ENCODE measurements around the gene FNTB. TPM values are rescaled to one million over a fixed set of nuclear protein-coding genes. Genes with fewer than 3 reads are reported as not detected.
A peak's percentile ranks its signal among the peaks of the same experiment; 100 is the strongest.

FNTB gene
- total RNA-seq, 1 donor from 2014 or later, result 19.9 TPM

- peaks cover 2% of the 10 kb centered on the region for H3K9me3 Mint-ChIP-seq (ENCODE audit: unreplicated experiment)
- Histone ChIP-seq H3K9ac (ENCODE audit: low read length) (peak within 1 kb of the TSS; percentile 78), H2AFZ (ENCODE audit: low read depth, low read length) (peak within 1 kb of the TSS; percentile 92), H3K27ac (ENCODE audit: low read depth, low read length) (no peak within 1 kb of the TSS), H3K9me3 (ENCODE audit: insufficient read depth, low read depth, low read length) (no peaks in the 10 kb centered on the region), H4K20me1 (ENCODE audit: insufficient read depth, low read length) (peaks cover 30% of the 10 kb centered on the region), H3K4me2 (ENCODE audit: low read length) (peak within 1 kb of the TSS; percentile 93), H3K4me3 (ENCODE audit: insufficient read depth, low read depth, low read length) (peak within 1 kb of the TSS; percentile 61), H3K27me3 (ENCODE audit: insufficient read depth, low read length) (peaks cover 4% of the 10 kb centered on the region), H3K4me1 (ENCODE audit: insufficient read depth, low read length) (peaks cover 19% of the 10 kb centered on the region), H3K36me3 (ENCODE audit: insufficient read depth, low read length) (no peaks in the 10 kb centered on the region), H3K79me2 (ENCODE audit: insufficient read depth, low read length) (peaks cover 4% of the 10 kb centered on the region)
- peaks cover 8% of the 10 kb centered on the region for H3K36me3 Mint-ChIP-seq (ENCODE audit: low read depth, unreplicated experiment)
- no peak for FAIRE-seq
- H3K4me1 Mint-ChIP-seq (ENCODE audit: low read depth, unreplicated experiment), result peaks cover 25% of the 10 kb centered on the region
- TF ChIP-seq EZH2 (IDR thresholded peaks at IDR 0.05; ENCODE audit: insufficient read depth, low read length) (no peak), CTCF (IDR thresholded peaks at IDR 0.05; ENCODE audit: insufficient read depth, low read depth, low read length) (no peak)
- H3K27ac Mint-ChIP-seq (ENCODE audit: unreplicated experiment), result peak within 1 kb of the TSS; percentile 41
- DNase-seq (ENCODE audit: low read depth), result no peak
- H3K27me3 Mint-ChIP-seq (ENCODE audit: low read depth, unreplicated experiment), result peaks cover 3% of the 10 kb centered on the region
- H3K4me3 Mint-ChIP-seq (ENCODE audit: unreplicated experiment), result peak within 1 kb of the TSS; percentile 85
Observed at GRCh38 chr14:64971943-64972791, 14.5 kb upstream of the FNTB start, which contains the start of gene RAB15. RAB15 (minus strand) TSS chr14:64972336; CDS start chr14:64972076, 260 bp downstream.

- Mint-ChIP-seq H3K27ac (ENCODE audit: unreplicated experiment) (no peak overlapping the region), H3K9me3 (ENCODE audit: unreplicated experiment) (no peaks in the 10 kb centered on the region), H3K4me1 (ENCODE audit: low read depth, unreplicated experiment) (peaks cover 25% of the 10 kb centered on the region), H3K4me3 (ENCODE audit: unreplicated experiment) (peak overlapping the region; percentile 85), H3K36me3 (ENCODE audit: low read depth, unreplicated experiment) (peaks cover 4% of the 10 kb centered on the region), H3K27me3 (ENCODE audit: low read depth, unreplicated experiment) (peaks cover 3% of the 10 kb centered on the region)
- H3K27me3 ChIP-seq (ENCODE audit: insufficient read depth, low read length), result peaks cover 5% of the 10 kb centered on the region
- peaks cover 4% of the 10 kb centered on the region for H3K79me2 ChIP-seq (ENCODE audit: insufficient read depth, low read length)
- H3K27ac ChIP-seq (ENCODE audit: low read depth, low read length), result no peak overlapping the region
- H3K4me3 ChIP-seq (ENCODE audit: insufficient read depth, low read depth, low read length), result no peak overlapping the region
- H3K9ac ChIP-seq (ENCODE audit: low read length), result no peak overlapping the region
- H3K4me1 ChIP-seq (ENCODE audit: insufficient read depth, low read length), result peaks cover 19% of the 10 kb centered on the region
- DNase-seq (ENCODE audit: low read depth) (no peak), FAIRE-seq (no peak)
- H3K9me3 ChIP-seq (ENCODE audit: insufficient read depth, low read depth, low read length), result no peaks in the 10 kb centered on the region
- peak overlapping the region; percentile 93 for H3K4me2 ChIP-seq (ENCODE audit: low read length)
- peak overlapping the region; percentile 92 for H2AFZ ChIP-seq (ENCODE audit: low read depth, low read length)
- peaks cover 28% of the 10 kb centered on the region for H4K20me1 ChIP-seq (ENCODE audit: insufficient read depth, low read length)
- TF ChIP-seq EZH2 (IDR thresholded peaks at IDR 0.05; ENCODE audit: insufficient read depth, low read length) (no peak), CTCF (IDR thresholded peaks at IDR 0.05; ENCODE audit: insufficient read depth, low read depth, low read length) (no peak)
- H3K36me3 ChIP-seq (ENCODE audit: insufficient read depth, low read length), result no peaks in the 10 kb centered on the region
Observed at GRCh38 chr14:64973026-64973442, 13.7 kb upstream of the FNTB start.

GRCh38 chr14:64973826-64974225 lies 12.9 kb upstream of the FNTB start:
- Histone ChIP-seq H3K27me3 (ENCODE audit: insufficient read depth, low read length) (peaks cover 7% of the 10 kb centered on the region), H3K79me2 (ENCODE audit: insufficient read depth, low read length) (peaks cover 4% of the 10 kb centered on the region), H2AFZ (ENCODE audit: low read depth, low read length) (no peak overlapping the region), H3K9me3 (ENCODE audit: insufficient read depth, low read depth, low read length) (no peaks in the 10 kb centered on the region), H3K4me3 (ENCODE audit: insufficient read depth, low read depth, low read length) (no peak overlapping the region), H3K4me2 (ENCODE audit: low read length) (no peak overlapping the region), H3K36me3 (ENCODE audit: insufficient read depth, low read length) (no peaks in the 10 kb centered on the region), H4K20me1 (ENCODE audit: insufficient read depth, low read length) (peaks cover 23% of the 10 kb centered on the region), H3K4me1 (ENCODE audit: insufficient read depth, low read length) (peaks cover 11% of the 10 kb centered on the region), H3K9ac (ENCODE audit: low read length) (no peak overlapping the region), H3K27ac (ENCODE audit: low read depth, low read length) (no peak overlapping the region)
- FAIRE-seq (no peak), DNase-seq (ENCODE audit: low read depth) (no peak)
- no peaks in the 10 kb centered on the region for H3K9me3 Mint-ChIP-seq (ENCODE audit: unreplicated experiment)
- peaks cover 3% of the 10 kb centered on the region for H3K27me3 Mint-ChIP-seq (ENCODE audit: low read depth, unreplicated experiment)
- no peak overlapping the region for H3K4me3 Mint-ChIP-seq (ENCODE audit: unreplicated experiment)
- TF ChIP-seq CTCF (IDR thresholded peaks at IDR 0.05; ENCODE audit: insufficient read depth, low read depth, low read length) (no peak), EZH2 (IDR thresholded peaks at IDR 0.05; ENCODE audit: insufficient read depth, low read length) (no peak)
- no peaks in the 10 kb centered on the region for H3K36me3 Mint-ChIP-seq (ENCODE audit: low read depth, unreplicated experiment)
- no peak overlapping the region for H3K27ac Mint-ChIP-seq (ENCODE audit: unreplicated experiment)
- peaks cover 18% of the 10 kb centered on the region for H3K4me1 Mint-ChIP-seq (ENCODE audit: low read depth, unreplicated experiment)

All from astrocyte (in vitro differentiated cells and primary cell).